Measurements from ENCODE around the gene PHF12.

Gene PHF12

GRCh38 chr17:28865946-28866752 lies 85.2 kb downstream of the PHF12 start:
- H3K36me3 ChIP-seq (ENCODE audit: control insufficient read depth, low read length), result peaks cover 6% of the 10 kb centered on the region
- H3K4me3 ChIP-seq (ENCODE audit: low read length), result peak overlapping the region; percentile 43
- no peaks in the 10 kb centered on the region for H3F3A ChIP-seq (ENCODE audit: control insufficient read depth, insufficient read depth)
- H3K27ac ChIP-seq (ENCODE audit: low read depth, low read length), result peak overlapping the region; percentile 51
- H3K27me3 ChIP-seq (ENCODE audit: control insufficient read depth, low read length), result no peaks in the 10 kb centered on the region
- H3K79me2 ChIP-seq (ENCODE audit: control insufficient read depth, low read length), result no peaks in the 10 kb centered on the region
- H3K4me2 ChIP-seq (ENCODE audit: low read length), result peak overlapping the region; percentile 62
- peaks cover 24% of the 10 kb centered on the region for H3K4me1 ChIP-seq (ENCODE audit: control insufficient read depth, low read length)
- TF ChIP-seq CTCF (IDR thresholded peaks at IDR 0.05; ENCODE audit: low read depth, low read length, poor library complexity, severe bottlenecking), result no peak
- no peak for TF ChIP-seq EZH2phosphoT487 (IDR thresholded peaks at IDR 0.05; ENCODE audit: borderline replicate concordance, low read length)
- H4K20me1 ChIP-seq (ENCODE audit: control insufficient read depth, insufficient read depth, low read depth, low read length), result no peaks in the 10 kb centered on the region
- H3K9me2 ChIP-seq (replicated peaks; ENCODE audit: control insufficient read depth, low read length), result no peaks in the 10 kb centered on the region
- H3K9me3 ChIP-seq (ENCODE audit: control insufficient read depth, insufficient read depth, low read length), result no peaks in the 10 kb centered on the region

- no peaks in the 10 kb centered on the region for H4K20me1 ChIP-seq (ENCODE audit: control insufficient read depth, insufficient read depth, low read depth, low read length)
- no peaks in the 10 kb centered on the region for H3K79me2 ChIP-seq (ENCODE audit: control insufficient read depth, low read length)
- H3K9me3 ChIP-seq (ENCODE audit: control insufficient read depth, insufficient read depth, low read length), result no peaks in the 10 kb centered on the region
- no peaks in the 10 kb centered on the region for H3F3A ChIP-seq (ENCODE audit: control insufficient read depth, insufficient read depth)
- no peaks in the 10 kb centered on the region for H3K9me2 ChIP-seq (replicated peaks; ENCODE audit: control insufficient read depth, low read length)
- peak overlapping the region; percentile 51 for H3K27ac ChIP-seq (ENCODE audit: low read depth, low read length)
- H3K27me3 ChIP-seq (ENCODE audit: control insufficient read depth, low read length), result no peaks in the 10 kb centered on the region
- H3K4me3 ChIP-seq (ENCODE audit: low read length), result peak overlapping the region; percentile 43
- H3K36me3 ChIP-seq (ENCODE audit: control insufficient read depth, low read length), result peaks cover 9% of the 10 kb centered on the region
- H3K4me1 ChIP-seq (ENCODE audit: control insufficient read depth, low read length), result peaks cover 19% of the 10 kb centered on the region
- TF ChIP-seq CTCF (IDR thresholded peaks at IDR 0.05; ENCODE audit: low read depth, low read length, poor library complexity, severe bottlenecking), result no peak
- TF ChIP-seq EZH2phosphoT487 (IDR thresholded peaks at IDR 0.05; ENCODE audit: borderline replicate concordance, low read length), result no peak
- peak overlapping the region; percentile 62 for H3K4me2 ChIP-seq (ENCODE audit: low read length)
Observed at GRCh38 chr17:28864991-28865849, 86.1 kb downstream of the PHF12 start.

GRCh38 chr17:28863953-28864352 lies 87.4 kb downstream of the PHF12 start:
- Histone ChIP-seq H3K27ac (ENCODE audit: low read depth, low read length) (no peak overlapping the region), H3K4me3 (ENCODE audit: low read length) (no peak overlapping the region), H3K79me2 (ENCODE audit: control insufficient read depth, low read length) (no peaks in the 10 kb centered on the region), H4K20me1 (ENCODE audit: control insufficient read depth, insufficient read depth, low read depth, low read length) (no peaks in the 10 kb centered on the region), H3K9me3 (ENCODE audit: control insufficient read depth, insufficient read depth, low read length) (no peaks in the 10 kb centered on the region), H3K36me3 (ENCODE audit: control insufficient read depth, low read length) (peaks cover 13% of the 10 kb centered on the region), H3F3A (ENCODE audit: control insufficient read depth, insufficient read depth) (no peaks in the 10 kb centered on the region), H3K4me2 (ENCODE audit: low read length) (no peak overlapping the region), H3K4me1 (ENCODE audit: control insufficient read depth, low read length) (peaks cover 19% of the 10 kb centered on the region), H3K27me3 (ENCODE audit: control insufficient read depth, low read length) (no peaks in the 10 kb centered on the region), H3K9me2 (replicated peaks; ENCODE audit: control insufficient read depth, low read length) (no peaks in the 10 kb centered on the region)
- no peak for TF ChIP-seq CTCF (IDR thresholded peaks at IDR 0.05; ENCODE audit: low read depth, low read length, poor library complexity, severe bottlenecking)
- TF ChIP-seq EZH2phosphoT487 (IDR thresholded peaks at IDR 0.05; ENCODE audit: borderline replicate concordance, low read length), result no peak
